GM21717 (cell line): ENCODE data around the gene TRIM34.
"Not testable (repeated sequence)": the region's sequence is repeated elsewhere in the genome, so short reads cannot be mapped to it uniquely, and the experiment has no call there.

Experiments
- ATAC-seq: cut with Tn5 transposase; IDR thresholded peaks from one replicate; pipeline ENCODE4 v1.9.1; 2021; ENCODE audit warnings: mild to moderate bottlenecking, moderate library complexity; ENCODE audit not compliant: unreplicated experiment

TRIM34 gene

GRCh38 chr11:5683620-5684019 lies 58.8 kb downstream of the TRIM34 start:
- ATAC-seq: not testable (repeated sequence)

GRCh38 chr11:5684036-5684645 lies 59.3 kb downstream of the TRIM34 start:
- ATAC-seq: no peak

- peak; percentile 79 for ATAC-seq
Measured at GRCh38 chr11:5684646-5685362, 60.0 kb downstream of the TRIM34 start, which contains the start of gene TRIM5. TSS of gene TRIM5 (minus strand) at chr11:5685074. CDS start at chr11:5680177, 4,897 bp downstream.

GRCh38 chr11:5686426-5686825 lies 61.6 kb downstream of the TRIM34 start:
- no peak for ATAC-seq

GRCh38 chr11:5688482-5688881 lies 63.7 kb downstream of the TRIM34 start:
- no peak for ATAC-seq

GRCh38 chr11:5689551-5689983 lies 64.8 kb downstream of the TRIM34 start, which contains the start of gene TRIM22:
TSS of gene TRIM22 (plus strand) at chr11:5689790. CDS start at chr11:5696233, 6,443 bp downstream.
- ATAC-seq: peak; percentile 85

- ATAC-seq: no peak
Measured at GRCh38 chr11:5690216-5690615, 65.4 kb downstream of the TRIM34 start.

GRCh38 chr11:5690736-5691135 lies 65.9 kb downstream of the TRIM34 start:
- no peak for ATAC-seq

GRCh38 chr11:5691238-5691963 lies 66.6 kb downstream of the TRIM34 start:
- not testable (repeated sequence) for ATAC-seq

- no peak for ATAC-seq
Measured at GRCh38 chr11:5691964-5692361, 67.2 kb downstream of the TRIM34 start.
